Nephron (organoid): ENCODE data around the gene PACSIN2.

ENCODE experiments used
- H3K27ac Mint-ChIP-seq, 3 experiments: 2 replicates each; pipeline ENCODE4 v1.8.0; 2020; ENCODE audit warnings: mixed read lengths in 3 of 3, mild to moderate bottlenecking in 2 of 3, moderate library complexity in 1 of 3
- H3K27me3 Mint-ChIP-seq: 2 replicates; pipeline ENCODE4 v1.8.0; 2021; ENCODE audit warnings: low read depth, mild to moderate bottlenecking, moderate library complexity, mixed read lengths
- H3K36me3 Mint-ChIP-seq: 2 replicates; pipeline ENCODE4 v1.8.0; 2020; ENCODE audit warnings: low read depth, mixed read lengths
- H3K4me1 Mint-ChIP-seq: 2 replicates; pipeline ENCODE4 v1.8.0; 2020; ENCODE audit warnings: mixed read lengths
- H3K4me3 Mint-ChIP-seq, 3 experiments: 2 replicates each; pipeline ENCODE4 v1.8.0; 2020; ENCODE audit warnings: mild to moderate bottlenecking in 3 of 3, mixed read lengths in 3 of 3, moderate library complexity in 2 of 3
- H3K9me3 Mint-ChIP-seq: 2 replicates; pipeline ENCODE4 v1.8.0; 2020; ENCODE audit warnings: mixed read lengths
- TF ChIP-seq, protein P1 (sequence below), 3 experiments: fragments of 200-600 bp; sonication (generic); IDR thresholded peaks; one replicate each; pipeline ENCODE4 v1.5.0; 2021; ENCODE audit warnings: antibody characterized with exemption in 3 of 3; ENCODE audit not compliant: unreplicated experiment in 3 of 3

Gene PACSIN2

DNA sequence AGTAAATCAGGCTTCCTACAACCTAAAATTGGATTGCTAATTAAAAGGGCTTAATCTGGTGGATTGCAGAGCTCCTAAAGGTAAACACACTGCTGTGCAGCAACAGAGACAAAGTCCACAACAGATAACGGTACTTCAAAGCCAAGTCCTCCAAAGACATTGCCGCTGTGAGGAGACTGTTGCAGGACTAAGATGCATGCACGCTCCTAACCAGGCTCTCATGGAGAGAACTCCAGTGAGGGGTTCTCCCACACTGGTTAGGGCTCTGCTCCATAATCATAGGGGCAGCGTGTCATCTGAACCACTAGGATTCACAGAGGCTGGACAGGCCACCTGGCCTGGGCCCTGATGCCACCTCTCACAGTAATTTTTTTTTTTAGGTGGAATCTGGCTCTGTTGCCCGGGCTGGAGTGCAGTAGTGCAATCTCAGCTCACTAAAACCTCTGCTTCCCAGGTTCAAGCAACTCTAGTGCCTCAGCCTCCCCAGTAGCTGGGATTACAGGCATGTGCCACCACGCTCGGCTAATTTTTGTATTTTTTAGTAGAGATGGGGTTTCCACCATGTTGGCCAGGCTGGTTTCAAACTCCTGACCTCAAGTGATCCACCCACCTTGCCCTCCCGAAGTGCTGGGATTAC is 101.0 kb downstream of the PACSIN2 start:
- H3K36me3 Mint-ChIP-seq, result peaks cover 10% of the 10 kb centered on the region
- H3K27ac Mint-ChIP-seq, result no peak overlapping the region
- H3K27me3 Mint-ChIP-seq, result no peaks in the 10 kb centered on the region
- no peaks in the 10 kb centered on the region for H3K9me3 Mint-ChIP-seq
- H3K4me3 Mint-ChIP-seq, result no peak overlapping the region
- TF ChIP-seq, protein P1, sequence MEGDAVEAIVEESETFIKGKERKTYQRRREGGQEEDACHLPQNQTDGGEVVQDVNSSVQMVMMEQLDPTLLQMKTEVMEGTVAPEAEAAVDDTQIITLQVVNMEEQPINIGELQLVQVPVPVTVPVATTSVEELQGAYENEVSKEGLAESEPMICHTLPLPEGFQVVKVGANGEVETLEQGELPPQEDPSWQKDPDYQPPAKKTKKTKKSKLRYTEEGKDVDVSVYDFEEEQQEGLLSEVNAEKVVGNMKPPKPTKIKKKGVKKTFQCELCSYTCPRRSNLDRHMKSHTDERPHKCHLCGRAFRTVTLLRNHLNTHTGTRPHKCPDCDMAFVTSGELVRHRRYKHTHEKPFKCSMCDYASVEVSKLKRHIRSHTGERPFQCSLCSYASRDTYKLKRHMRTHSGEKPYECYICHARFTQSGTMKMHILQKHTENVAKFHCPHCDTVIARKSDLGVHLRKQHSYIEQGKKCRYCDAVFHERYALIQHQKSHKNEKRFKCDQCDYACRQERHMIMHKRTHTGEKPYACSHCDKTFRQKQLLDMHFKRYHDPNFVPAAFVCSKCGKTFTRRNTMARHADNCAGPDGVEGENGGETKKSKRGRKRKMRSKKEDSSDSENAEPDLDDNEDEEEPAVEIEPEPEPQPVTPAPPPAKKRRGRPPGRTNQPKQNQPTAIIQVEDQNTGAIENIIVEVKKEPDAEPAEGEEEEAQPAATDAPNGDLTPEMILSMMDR (IDR thresholded peaks at IDR 0.05; ENCODE audit: unreplicated experiment in 3 of 3), result no peak
- H3K4me1 Mint-ChIP-seq, result peaks cover 51% of the 10 kb centered on the region

DNA sequence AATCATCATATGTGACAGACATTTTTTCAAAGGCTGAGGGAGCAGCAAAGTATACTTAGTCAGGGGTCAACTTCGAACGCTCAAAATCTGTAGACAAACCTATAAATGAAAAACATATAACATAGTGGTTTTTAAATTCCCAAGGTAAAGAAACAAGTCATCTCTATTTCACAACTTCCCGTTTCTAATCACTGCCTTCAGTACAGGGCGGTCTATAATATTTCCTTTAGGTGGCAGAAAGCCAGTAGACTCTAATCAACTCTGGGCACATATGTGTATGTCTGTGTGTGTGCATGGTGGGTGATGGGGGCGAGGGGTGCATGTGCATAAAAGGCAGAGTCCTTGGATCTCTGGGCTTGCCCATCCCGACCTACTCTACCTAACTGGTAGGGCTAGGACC is 102.9 kb downstream of the PACSIN2 start:
- H3K4me1 Mint-ChIP-seq, result peaks cover 67% of the 10 kb centered on the region
- H3K4me3 Mint-ChIP-seq, result no peak overlapping the region
- no peaks in the 10 kb centered on the region for H3K27me3 Mint-ChIP-seq
- peaks cover 10% of the 10 kb centered on the region for H3K36me3 Mint-ChIP-seq
- TF ChIP-seq, protein P1 (IDR thresholded peaks at IDR 0.05; ENCODE audit: unreplicated experiment in 3 of 3), result no peak
- no peaks in the 10 kb centered on the region for H3K9me3 Mint-ChIP-seq
- peak overlapping the region in 1 of 3 experiments; percentile 37 for H3K27ac Mint-ChIP-seq

DNA sequence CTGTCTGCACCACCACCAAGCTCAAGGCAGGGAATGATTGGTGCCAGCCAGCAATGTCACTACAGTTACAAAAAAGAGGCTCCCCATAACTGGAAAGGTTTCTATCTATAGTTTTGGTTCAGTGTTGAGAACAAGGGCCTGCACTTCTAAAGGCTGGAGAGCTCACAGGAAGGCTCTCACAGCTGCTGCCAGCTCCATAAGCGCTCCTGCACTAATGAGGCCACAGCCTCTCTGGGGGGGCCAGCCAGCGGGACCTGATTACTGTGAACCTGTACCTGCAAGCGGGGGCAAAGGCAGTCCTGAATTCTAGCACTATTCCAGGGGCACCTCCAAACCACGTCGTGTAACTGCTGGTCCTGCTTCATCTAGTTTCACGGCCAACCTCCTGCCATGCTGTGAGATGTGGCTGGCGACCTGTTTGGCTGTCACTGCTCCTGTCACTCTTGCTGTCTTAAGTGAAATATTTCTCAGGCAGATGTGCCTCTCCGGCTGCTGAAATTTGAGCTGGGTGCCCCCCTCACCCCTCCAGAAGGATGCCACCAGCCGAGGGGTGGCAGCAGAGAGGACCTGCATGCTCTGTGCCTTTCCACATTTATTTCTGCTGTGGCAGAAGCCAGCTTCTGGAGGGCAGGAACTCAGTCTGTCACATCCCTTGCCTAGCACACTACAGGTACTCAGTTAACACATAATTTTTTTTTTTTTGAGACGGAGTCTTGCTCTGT is 104.6 kb downstream of the PACSIN2 start:
- Mint-ChIP-seq H3K27ac (peak overlapping the region; percentile 38 to 78 (median 59)), H3K36me3 (peaks cover 10% of the 10 kb centered on the region), H3K4me1 (peaks cover 73% of the 10 kb centered on the region), H3K27me3 (no peaks in the 10 kb centered on the region), H3K4me3 (peak overlapping the region in 1 of 3 experiments; percentile 47), H3K9me3 (no peaks in the 10 kb centered on the region)
- TF ChIP-seq, protein P1 (IDR thresholded peaks at IDR 0.05; ENCODE audit: unreplicated experiment in 3 of 3), result no peak

DNA sequence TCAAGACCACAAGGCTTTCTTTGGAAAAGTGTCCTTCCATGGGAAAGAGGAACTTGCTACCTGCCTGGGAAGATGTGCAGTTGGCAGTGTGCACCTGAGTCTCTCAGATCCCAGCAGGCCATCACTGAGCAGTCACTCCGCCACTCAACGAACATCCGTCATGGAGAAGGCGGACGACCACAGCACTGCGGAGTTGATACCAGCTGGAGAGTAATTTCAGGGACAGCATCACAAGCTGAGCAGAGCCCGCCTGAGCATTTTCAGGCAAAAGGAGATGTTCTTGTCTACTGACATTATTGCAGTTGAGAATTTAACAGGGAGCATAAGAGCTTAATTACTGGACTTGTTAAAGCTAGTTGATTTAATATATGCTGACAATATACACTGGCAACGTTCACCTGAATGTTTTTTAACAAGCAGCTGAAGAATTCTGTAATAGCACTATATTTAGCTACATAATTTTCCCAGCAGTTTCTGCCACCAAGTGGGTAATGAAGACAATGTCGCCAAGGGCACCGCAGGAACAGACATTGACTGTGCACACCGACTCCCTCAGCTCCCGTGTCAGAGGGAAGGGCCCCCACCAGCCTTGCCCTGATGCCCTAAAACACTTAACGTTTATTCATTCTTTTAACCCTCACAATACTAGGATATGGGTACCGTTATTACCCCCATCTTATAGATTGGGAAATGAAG is 105.4 kb downstream of the PACSIN2 start:
- TF ChIP-seq, protein P1 (IDR thresholded peaks at IDR 0.05; ENCODE audit: unreplicated experiment in 3 of 3), result no peak
- peaks cover 10% of the 10 kb centered on the region for H3K36me3 Mint-ChIP-seq
- no peak overlapping the region for H3K4me3 Mint-ChIP-seq
- peaks cover 76% of the 10 kb centered on the region for H3K4me1 Mint-ChIP-seq
- no peaks in the 10 kb centered on the region for H3K9me3 Mint-ChIP-seq
- no peaks in the 10 kb centered on the region for H3K27me3 Mint-ChIP-seq
- H3K27ac Mint-ChIP-seq, result peak overlapping the region in 2 of 3 experiments; percentile 38 to 78

DNA sequence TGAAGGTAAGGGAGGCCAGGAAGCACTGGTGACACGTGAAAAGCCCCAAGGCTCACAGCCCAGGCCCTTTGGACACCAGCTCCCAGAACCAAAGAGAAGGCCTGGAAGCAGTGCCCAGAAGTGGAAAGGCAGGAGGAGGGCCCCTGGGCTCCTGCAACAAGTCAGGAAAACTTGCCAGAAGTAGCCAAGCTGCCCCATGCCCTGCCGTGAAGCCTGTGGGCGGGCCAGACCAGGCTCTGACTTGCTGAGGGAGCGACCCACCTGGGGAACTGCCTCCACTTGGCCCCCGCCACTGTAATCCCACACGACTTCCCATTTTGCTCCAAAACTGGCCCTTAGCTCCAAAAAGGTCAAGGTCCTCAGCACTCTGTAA is 106.6 kb downstream of the PACSIN2 start:
- Mint-ChIP-seq H3K9me3 (no peaks in the 10 kb centered on the region), H3K27ac (peak overlapping the region; percentile 65 to 87 (median 78)), H3K27me3 (no peaks in the 10 kb centered on the region), H3K4me1 (peaks cover 86% of the 10 kb centered on the region), H3K36me3 (peaks cover 10% of the 10 kb centered on the region), H3K4me3 (peak overlapping the region in 1 of 3 experiments; percentile 49)
- TF ChIP-seq, protein P1 (IDR thresholded peaks at IDR 0.05; ENCODE audit: unreplicated experiment in 3 of 3), result no peak
